Natural killer cell treated with Interleukin-12 subunit alpha and Interleukin-12 subunit beta and Interleukin-15 and Interleukin-18, amount 100 ng/mL, for 72 hours (primary cell): ENCODE measurements around the gene LRRTM1. TPM values are rescaled to one million over a fixed set of nuclear protein-coding genes. Genes with fewer than 3 reads are reported as not detected.

Source experiments
- ATAC-seq, 2 donors: fragments of 150-1000 bp; cut with Tn5 transposase in 1 of 2; sonication (Bioruptor Pico), chemical (Tn5 transposase) in 1 of 2; 2 replicates each; pipeline ENCODE4 v1.10.0; 2021
- DNase-seq: peaks from one replicate; pipeline ENCODE4 v3.0.0; 2022; ENCODE audit warnings: low spot score
- H3K27ac Mint-ChIP-seq, 2 donors: 1 replicate in 1 of 2; 2 replicates in 1 of 2; pipeline ENCODE4 v1.8.0; 2022; ENCODE audit warnings: mixed read lengths in 2 of 2, mild to moderate bottlenecking in 1 of 2, moderate library complexity in 1 of 2
- H3K27me3 Mint-ChIP-seq, 2 donors: 1 replicate in 1 of 2; 2 replicates in 1 of 2; pipeline ENCODE4 v1.8.0; 2022; ENCODE audit warnings: mixed read lengths in 2 of 2
- H3K36me3 Mint-ChIP-seq: one replicate; pipeline ENCODE4 v1.8.0; 2022; ENCODE audit warnings: mixed read lengths
- H3K4me1 Mint-ChIP-seq, 2 donors: 1 replicate in 1 of 2; 2 replicates in 1 of 2; pipeline ENCODE4 v1.8.0; 2022; ENCODE audit warnings: low read depth in 2 of 2, mixed read lengths in 2 of 2, mild to moderate bottlenecking in 1 of 2
- H3K4me3 Mint-ChIP-seq: one replicate; pipeline ENCODE4 v1.8.0; 2022; ENCODE audit warnings: mixed read lengths
- H3K9me3 Mint-ChIP-seq: 2 replicates; pipeline ENCODE4 v1.8.0; 2022; ENCODE audit warnings: mixed read lengths
- total RNA-seq, 2 donors: library from RNA; stranded (reverse); gene quantifications; one replicate each; pipeline ENCODE4 v1.2.3, GENCODE V29; 2022

Gene LRRTM1, protein sequence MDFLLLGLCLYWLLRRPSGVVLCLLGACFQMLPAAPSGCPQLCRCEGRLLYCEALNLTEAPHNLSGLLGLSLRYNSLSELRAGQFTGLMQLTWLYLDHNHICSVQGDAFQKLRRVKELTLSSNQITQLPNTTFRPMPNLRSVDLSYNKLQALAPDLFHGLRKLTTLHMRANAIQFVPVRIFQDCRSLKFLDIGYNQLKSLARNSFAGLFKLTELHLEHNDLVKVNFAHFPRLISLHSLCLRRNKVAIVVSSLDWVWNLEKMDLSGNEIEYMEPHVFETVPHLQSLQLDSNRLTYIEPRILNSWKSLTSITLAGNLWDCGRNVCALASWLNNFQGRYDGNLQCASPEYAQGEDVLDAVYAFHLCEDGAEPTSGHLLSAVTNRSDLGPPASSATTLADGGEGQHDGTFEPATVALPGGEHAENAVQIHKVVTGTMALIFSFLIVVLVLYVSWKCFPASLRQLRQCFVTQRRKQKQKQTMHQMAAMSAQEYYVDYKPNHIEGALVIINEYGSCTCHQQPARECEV
- total RNA-seq = not detected

DNA sequence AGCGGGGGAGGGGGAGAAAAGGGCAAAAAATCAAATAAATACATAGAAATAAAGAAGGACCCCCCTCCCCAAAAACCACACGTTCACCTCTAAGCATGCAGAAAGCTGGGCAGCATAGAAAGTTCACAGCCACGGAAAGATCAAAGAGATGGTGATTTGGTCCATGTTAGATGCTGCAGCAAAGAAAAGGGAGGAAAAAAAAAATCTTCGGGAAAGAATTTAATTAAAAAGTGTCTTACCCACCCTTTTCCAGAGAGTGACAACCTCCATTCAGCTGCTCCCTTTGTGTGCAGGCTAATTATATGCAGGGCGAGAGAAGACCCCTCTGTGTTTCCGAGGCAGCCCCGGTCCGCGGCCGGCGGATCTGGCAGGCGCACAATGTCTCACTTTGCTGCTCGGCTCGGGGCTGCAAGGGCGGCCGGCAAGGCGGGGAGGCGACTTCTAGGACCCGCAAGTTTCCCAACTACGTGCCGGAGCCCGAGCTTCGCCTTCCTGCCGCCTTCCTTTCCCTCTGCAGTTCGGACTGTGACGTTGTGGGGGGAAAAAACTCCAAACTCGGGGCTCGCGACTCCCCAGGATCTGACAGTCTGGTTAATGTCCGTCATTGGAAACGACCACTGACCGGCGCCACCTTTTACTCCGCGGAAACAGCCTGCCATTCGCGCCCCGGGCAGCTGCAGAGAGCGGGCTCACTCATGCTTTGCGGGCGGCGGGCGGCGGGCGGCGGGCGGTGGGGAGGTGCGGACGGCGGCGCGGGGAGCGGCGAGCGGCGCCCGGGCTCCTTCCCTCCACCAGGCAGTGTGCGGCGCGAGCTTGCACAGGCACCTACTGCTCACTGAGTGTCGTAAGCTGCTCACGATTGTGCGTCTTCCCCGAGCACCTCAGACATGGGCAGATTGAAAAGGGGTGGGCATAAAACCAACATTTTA, at the start of gene LRRTM1:
LRRTM1 (minus strand) TSS at position 844 of the 929 bp plus-strand sequence. CDS start 933 bp downstream, outside the sequence.
- DNase-seq = no peak
- Mint-ChIP-seq H3K36me3 (peaks cover 5% of the 10 kb centered on the region), H3K9me3 (peaks cover 6% of the 10 kb centered on the region), H3K27me3 (peaks cover 17 to 24% of the 10 kb centered on the region in 2 donors), H3K4me3 (no peak within 1 kb of the TSS), H3K4me1 (no peaks in the 10 kb centered on the region), H3K27ac (no peak within 1 kb of the TSS)
- ATAC-seq = no peak

- Mint-ChIP-seq H3K27ac (no peak overlapping the region), H3K27me3 (no peaks in the 10 kb centered on the region), H3K9me3 (peaks cover 18% of the 10 kb centered on the region), H3K4me1 (no peaks in the 10 kb centered on the region), H3K36me3 (no peaks in the 10 kb centered on the region), H3K4me3 (no peak overlapping the region)
- DNase-seq = no peak
- ATAC-seq = no peak
Measured at GRCh38 chr2:80351231-80351630, 46.7 kb upstream of the LRRTM1 start.

- no peaks in the 10 kb centered on the region for H3K27me3 Mint-ChIP-seq
- DNase-seq = no peak
- H3K27ac Mint-ChIP-seq = no peak overlapping the region
- H3K36me3 Mint-ChIP-seq = peaks cover 4% of the 10 kb centered on the region
- peaks cover 19% of the 10 kb centered on the region for H3K9me3 Mint-ChIP-seq
- no peak overlapping the region for H3K4me3 Mint-ChIP-seq
- no peak for ATAC-seq
- no peaks in the 10 kb centered on the region for H3K4me1 Mint-ChIP-seq
Measured at GRCh38 chr2:80348953-80349352, 44.4 kb upstream of the LRRTM1 start.

- Mint-ChIP-seq H3K36me3 (peaks cover 4% of the 10 kb centered on the region), H3K4me1 (no peaks in the 10 kb centered on the region), H3K27ac (no peak overlapping the region), H3K9me3 (peaks cover 20% of the 10 kb centered on the region), H3K27me3 (no peaks in the 10 kb centered on the region), H3K4me3 (no peak overlapping the region)
- no peak for ATAC-seq
- DNase-seq = no peak
Measured at GRCh38 chr2:80348078-80348477, 43.5 kb upstream of the LRRTM1 start.

GRCh38 chr2:80340022-80340421, 35.5 kb upstream of the LRRTM1 start:
- H3K27me3 Mint-ChIP-seq = no peaks in the 10 kb centered on the region
- no peaks in the 10 kb centered on the region for H3K4me1 Mint-ChIP-seq
- no peak for ATAC-seq

GRCh38 chr2:80338794-80339193, 34.2 kb upstream of the LRRTM1 start:
- no peak for DNase-seq
- Mint-ChIP-seq H3K27me3 (no peaks in the 10 kb centered on the region), H3K4me1 (no peaks in the 10 kb centered on the region), H3K9me3 (peaks cover 12% of the 10 kb centered on the region), H3K27ac (no peak overlapping the region), H3K4me3 (no peak overlapping the region), H3K36me3 (no peaks in the 10 kb centered on the region)
- ATAC-seq = no peak

More at GRCh38 chr2:80340022-80340421, 35.5 kb upstream of the LRRTM1 start:
- DNase-seq = no peak
- Mint-ChIP-seq H3K36me3 (peaks cover 2% of the 10 kb centered on the region), H3K9me3 (peaks cover 15% of the 10 kb centered on the region), H3K4me3 (no peak overlapping the region), H3K27ac (no peak overlapping the region)

DNA sequence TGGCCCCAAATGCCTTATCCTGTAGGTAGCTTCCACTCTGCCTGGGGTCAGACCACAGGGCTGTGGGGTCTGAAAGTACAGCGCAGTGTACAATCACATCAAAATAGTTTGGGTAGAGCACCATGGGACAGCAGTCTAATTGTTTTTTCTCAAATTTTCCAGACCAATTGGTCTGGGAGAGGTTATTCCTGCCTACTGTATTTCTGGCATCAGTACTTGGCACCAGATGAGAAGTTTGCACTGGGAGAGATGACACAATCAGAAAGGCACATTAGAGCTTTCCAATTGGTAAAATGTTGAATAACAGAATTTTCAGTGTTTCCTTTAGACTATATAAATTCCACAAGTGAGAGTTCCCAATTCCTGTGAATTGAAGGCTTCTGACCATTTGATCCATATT, 30.9 kb upstream of the LRRTM1 start:
- no peak for ATAC-seq
- no peak overlapping the region for H3K4me3 Mint-ChIP-seq
- H3K27me3 Mint-ChIP-seq = no peaks in the 10 kb centered on the region
- H3K36me3 Mint-ChIP-seq = no peaks in the 10 kb centered on the region
- peaks cover 17% of the 10 kb centered on the region for H3K9me3 Mint-ChIP-seq
- no peaks in the 10 kb centered on the region for H3K4me1 Mint-ChIP-seq
- no peak overlapping the region for H3K27ac Mint-ChIP-seq
- DNase-seq = no peak

- Mint-ChIP-seq H3K9me3 (peaks cover 23% of the 10 kb centered on the region), H3K36me3 (no peaks in the 10 kb centered on the region), H3K4me1 (no peaks in the 10 kb centered on the region)
Measured at GRCh38 chr2:80333886-80334285, 29.3 kb upstream of the LRRTM1 start.

GRCh38 chr2:80330527-80331450, 26.2 kb upstream of the LRRTM1 start:
- H3K36me3 Mint-ChIP-seq = no peaks in the 10 kb centered on the region
- no peak overlapping the region for H3K4me3 Mint-ChIP-seq
- H3K4me1 Mint-ChIP-seq = no peaks in the 10 kb centered on the region
- ATAC-seq (no peak), DNase-seq (no peak)
- H3K9me3 Mint-ChIP-seq = peaks cover 20% of the 10 kb centered on the region
- H3K27ac Mint-ChIP-seq = no peak overlapping the region
- H3K27me3 Mint-ChIP-seq = no peaks in the 10 kb centered on the region

More at GRCh38 chr2:80333886-80334285, 29.3 kb upstream of the LRRTM1 start:
- no peak overlapping the region for H3K27ac Mint-ChIP-seq
- H3K4me3 Mint-ChIP-seq = no peak overlapping the region
- ATAC-seq (no peak), DNase-seq (no peak)
- H3K27me3 Mint-ChIP-seq = no peaks in the 10 kb centered on the region

GRCh38 chr2:80329491-80329890, 24.9 kb upstream of the LRRTM1 start:
- ATAC-seq (no peak), DNase-seq (no peak)
- Mint-ChIP-seq H3K27ac (no peak overlapping the region), H3K36me3 (no peaks in the 10 kb centered on the region), H3K27me3 (no peaks in the 10 kb centered on the region), H3K4me1 (no peaks in the 10 kb centered on the region), H3K9me3 (peaks cover 15% of the 10 kb centered on the region), H3K4me3 (no peak overlapping the region)

DNA sequence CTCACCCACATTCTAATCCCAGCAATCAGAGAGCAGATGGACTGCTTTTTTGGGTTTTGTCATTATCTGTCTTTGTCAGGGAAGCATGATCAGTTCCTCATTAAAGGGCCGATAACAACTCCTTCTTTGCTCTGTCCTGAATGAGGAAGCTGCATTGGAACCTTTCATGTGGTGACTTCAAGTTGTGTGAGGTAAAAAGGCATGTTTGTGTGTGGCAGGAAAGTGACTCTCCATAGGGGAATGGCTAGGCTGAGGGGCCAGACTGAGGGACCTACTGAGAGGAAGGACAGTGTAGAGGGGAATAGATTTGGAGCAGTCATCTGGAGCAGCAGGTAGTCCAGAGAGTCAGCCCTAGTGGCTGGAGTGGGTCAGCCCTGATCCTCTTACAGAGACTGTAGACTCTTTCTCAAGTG, 23.6 kb upstream of the LRRTM1 start:
- no peak overlapping the region for H3K4me3 Mint-ChIP-seq
- no peak for ATAC-seq
- H3K36me3 Mint-ChIP-seq = no peaks in the 10 kb centered on the region
- H3K27me3 Mint-ChIP-seq = no peaks in the 10 kb centered on the region
- no peaks in the 10 kb centered on the region for H3K4me1 Mint-ChIP-seq
- no peak overlapping the region for H3K27ac Mint-ChIP-seq
- no peak for DNase-seq
- H3K9me3 Mint-ChIP-seq = peaks cover 11% of the 10 kb centered on the region

- no peak for DNase-seq
- H3K4me1 Mint-ChIP-seq = no peaks in the 10 kb centered on the region
Measured at GRCh38 chr2:80326861-80327260, 22.3 kb upstream of the LRRTM1 start.

DNA sequence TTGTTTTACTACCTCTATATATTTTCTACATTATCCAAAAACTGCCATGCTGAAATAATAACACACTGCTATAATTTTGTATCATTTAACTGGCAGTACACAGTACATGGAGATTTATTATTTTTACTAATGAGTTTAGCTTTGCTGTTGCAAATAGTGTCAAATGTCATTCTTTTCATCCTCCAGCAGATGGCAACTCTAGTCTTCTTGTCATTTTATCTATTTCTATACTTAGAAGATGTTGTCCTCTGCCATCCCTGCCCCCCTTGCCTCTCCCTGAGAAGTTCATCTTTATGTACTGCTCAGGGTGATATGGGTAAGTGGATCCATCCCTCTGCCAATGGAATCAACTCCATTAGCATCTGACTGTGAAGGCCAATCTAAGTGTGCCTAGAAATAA, 21.7 kb upstream of the LRRTM1 start:
- H3K27ac Mint-ChIP-seq = no peak overlapping the region
- H3K36me3 Mint-ChIP-seq = no peaks in the 10 kb centered on the region
- no peak overlapping the region for H3K4me3 Mint-ChIP-seq
- H3K27me3 Mint-ChIP-seq = peaks cover 0 to 3% of the 10 kb centered on the region in 2 donors
- DNase-seq = no peak
- H3K9me3 Mint-ChIP-seq = peaks cover 7% of the 10 kb centered on the region
- ATAC-seq = no peak
- H3K4me1 Mint-ChIP-seq = no peaks in the 10 kb centered on the region

More at GRCh38 chr2:80326861-80327260, 22.3 kb upstream of the LRRTM1 start:
- Mint-ChIP-seq H3K36me3 (no peaks in the 10 kb centered on the region), H3K27ac (no peak overlapping the region), H3K9me3 (peaks cover 7% of the 10 kb centered on the region), H3K27me3 (peaks cover 0 to 2% of the 10 kb centered on the region in 2 donors), H3K4me3 (no peak overlapping the region)
- ATAC-seq = no peak
